ENCODE measurements around the gene CCDC187. TPM values are rescaled to one million over a fixed set of nuclear protein-coding genes. Genes with fewer than 3 reads are reported as not detected.
A peak's percentile ranks its signal among the peaks of the same experiment; 100 is the strongest.
"Not testable (repeated sequence)": the region's sequence is repeated elsewhere in the genome, so short reads cannot be mapped to it uniquely, and the experiment has no call there.

CCDC187 gene
- total RNA-seq, 1 donor from 2014 or later: 0.69 TPM

- no peak for ATAC-seq (ENCODE audit: low read depth)
- Mint-ChIP-seq H3K4me3 (no peak overlapping the region), H3K4me1 (peaks cover 11% of the 10 kb centered on the region), H3K27ac (no peak overlapping the region), H3K36me3 (ENCODE audit: low read depth) (no peaks in the 10 kb centered on the region), H3K27me3 (no peaks in the 10 kb centered on the region), H3K9me3 (no peaks in the 10 kb centered on the region)
- intact Hi-C loops (cut with micrococcal nuclease): loop anchor here (5.0 kb wide), 1 partner anchor 306 kb away; the partner anchor contains the start of gene UBAC1
- POLR2A ChIA-PET: interaction anchor here (1.9 kb wide), 1 partner anchor 99 kb away, joined by 4 read pairs; no protein-coding TSS in a partner anchor
- CTCF ChIA-PET: interaction anchor here (1.0 to 2.3 kb wide), 5 partner anchors 15 to 127 kb away, joined by 3 to 12 read pairs (median 8); no protein-coding TSS in a partner anchor
- TF ChIP-seq CTCF (IDR thresholded peaks at IDR 0.05): no peak
- no peak for DNase-seq
Observed at GRCh38 chr9:136268735-136269134, 35.2 kb downstream of the CCDC187 start.

- Mint-ChIP-seq H3K27ac (no peak overlapping the region), H3K4me3 (peak overlapping the region; percentile 80)
- no peak for DNase-seq
Observed at GRCh38 chr9:136268318-136268717, 35.6 kb downstream of the CCDC187 start.

GRCh38 chr9:136267261-136268111 lies 36.4 kb downstream of the CCDC187 start:
- Mint-ChIP-seq H3K9me3 (no peaks in the 10 kb centered on the region), H3K4me3 (peak overlapping the region; percentile 80), H3K4me1 (peaks cover 11% of the 10 kb centered on the region), H3K36me3 (ENCODE audit: low read depth) (no peaks in the 10 kb centered on the region), H3K27me3 (no peaks in the 10 kb centered on the region), H3K27ac (peak overlapping the region; percentile 70)
- intact Hi-C loops (cut with micrococcal nuclease): loop anchor here (1.0 to 5.0 kb wide), 6 partner anchors 16 to 360 kb away; partner anchors contain the start of genes CAMSAP1, QSOX2 and UBAC1
- ATAC-seq (ENCODE audit: low read depth) (peak; percentile 97), DNase-seq (peak; percentile 72)
- TF ChIP-seq CTCF (IDR thresholded peaks at IDR 0.05): no peak
- ChIA-PET CTCF (interaction anchor here (0.7 to 2.3 kb wide), 8 partner anchors 10 to 135 kb away, joined by 3 to 15 read pairs (median 5); no protein-coding TSS in a partner anchor), POLR2A (interaction anchor here (0.6 to 1.9 kb wide), 9 partner anchors 11 to 213 kb away, joined by 3 to 10 read pairs (median 5); partner anchors contain the start of gene QSOX2)

More at GRCh38 chr9:136268318-136268717, 35.6 kb downstream of the CCDC187 start:
- Mint-ChIP-seq H3K4me1 (peaks cover 11% of the 10 kb centered on the region), H3K36me3 (ENCODE audit: low read depth) (no peaks in the 10 kb centered on the region), H3K9me3 (no peaks in the 10 kb centered on the region), H3K27me3 (no peaks in the 10 kb centered on the region)
- intact Hi-C loops (cut with micrococcal nuclease): loop anchor here (5.0 kb wide), 1 partner anchor 306 kb away; the partner anchor contains the start of gene UBAC1
- no peak for TF ChIP-seq CTCF (IDR thresholded peaks at IDR 0.05)
- ChIA-PET POLR2A (interaction anchor here (1.5 to 1.9 kb wide), 2 partner anchors 15 to 99 kb away, joined by 4 to 5 read pairs; no protein-coding TSS in a partner anchor), CTCF (interaction anchor here (1.0 to 2.3 kb wide), 5 partner anchors 15 to 127 kb away, joined by 3 to 12 read pairs (median 8); no protein-coding TSS in a partner anchor)
- ATAC-seq (ENCODE audit: low read depth): no peak

GRCh38 chr9:136266641-136267040 lies 37.3 kb downstream of the CCDC187 start:
- not testable (repeated sequence) for H3K36me3 Mint-ChIP-seq (ENCODE audit: low read depth); DNase-seq; ATAC-seq (ENCODE audit: low read depth); H3K9me3 Mint-ChIP-seq; H3K27me3 Mint-ChIP-seq
- POLR2A ChIA-PET: interaction anchor here (0.9 to 1.7 kb wide), 5 partner anchors 16 to 42 kb away, joined by 4 to 10 read pairs (median 8); partner anchors contain the start of gene QSOX2
- peak overlapping the region; percentile 68 for H3K27ac Mint-ChIP-seq
- H3K4me3 Mint-ChIP-seq: peak overlapping the region; percentile 80
- CTCF ChIA-PET: interaction anchor here (0.7 to 2.3 kb wide), 8 partner anchors 11 to 134 kb away, joined by 3 to 15 read pairs (median 5); no protein-coding TSS in a partner anchor
- intact Hi-C loops (cut with micrococcal nuclease): loop anchor here (1.0 to 5.0 kb wide), 6 partner anchors 17 to 359 kb away; partner anchors contain the start of genes CAMSAP1, QSOX2 and UBAC1
- peaks cover 11% of the 10 kb centered on the region for H3K4me1 Mint-ChIP-seq

- Mint-ChIP-seq H3K4me3 (no peak overlapping the region), H3K36me3 (ENCODE audit: low read depth) (no peaks in the 10 kb centered on the region), H3K9me3 (no peaks in the 10 kb centered on the region), H3K27me3 (no peaks in the 10 kb centered on the region), H3K4me1 (peaks cover 11% of the 10 kb centered on the region), H3K27ac (no peak overlapping the region)
- no peak for TF ChIP-seq CTCF (IDR thresholded peaks at IDR 0.05)
- no peak for DNase-seq
- no peak for ATAC-seq (ENCODE audit: low read depth)
- intact Hi-C loops (cut with micrococcal nuclease): loop anchor here (5.0 kb wide), 1 partner anchor 303 kb away; the partner anchor contains the start of gene UBAC1
- POLR2A ChIA-PET: no interaction called here
- CTCF ChIA-PET: interaction anchor here (1.8 kb wide), 1 partner anchor 96 kb away, joined by 15 read pairs; no protein-coding TSS in a partner anchor
Observed at GRCh38 chr9:136265561-136266355, 38.1 kb downstream of the CCDC187 start.

Measured in activated B cell treated with CpG ODN at 0.5 μM for 24 hours (primary cell).